ENCODE measurements around the gene ATXN1. TPM values are rescaled to one million over a fixed set of nuclear protein-coding genes. Genes with fewer than 3 reads are reported as not detected.
"Not testable (repeated sequence)": the region's sequence is repeated elsewhere in the genome, so short reads cannot be mapped to it uniquely, and the experiment has no call there.

Gene ATXN1
- total and polyA plus RNA-seq, 7 experiments from 2014 or later, result 1.5 to 82.7 (median 42.4) TPM

GRCh38 chr6:16704401-16705045 is 56.7 kb downstream of the ATXN1 start:
- intact Hi-C loops (cut with micrococcal nuclease), result loop anchor here in 1 of 2 donors (5.0 kb wide), 1 partner anchor 382 kb away; no protein-coding TSS in a partner anchor
- H3K36me3 Mint-ChIP-seq, result peaks cover 0 to 18% (median 16%) of the 10 kb centered on the region in 5 donors
- ChIA-PET POLR2A (no interaction called here), CTCF (no interaction called here)
- H3K4me3 Mint-ChIP-seq, result peak overlapping the region; percentile 19 to 82 (median 58)
- ATAC-seq (peak; percentile 49), DNase-seq (peak in 1 of 9 donors; percentile 58)
- peaks cover 0 to 1% (median 0%) of the 10 kb centered on the region in 11 donors for H3K9me3 Mint-ChIP-seq
- Histone ChIP-seq H3K27me3 (ENCODE audit: control insufficient read depth in 2 of 2, insufficient read depth in 2 of 2, low read length in 2 of 2) (no peaks in the 10 kb centered on the region), H3K4me3 (ENCODE audit: low read length) (peak overlapping the region; percentile 21), H3K9me3 (ENCODE audit: control insufficient read depth in 2 of 3, low read length in 3 of 3) (no peaks in the 10 kb centered on the region), H3K36me3 (ENCODE audit: control insufficient read depth in 2 of 3, insufficient read depth in 3 of 3, low read length in 3 of 3) (no peaks in the 10 kb centered on the region), H3K4me1 (ENCODE audit: control insufficient read depth in 2 of 2, insufficient read depth in 2 of 2, low read length in 2 of 2) (peaks cover 10 to 48% of the 10 kb centered on the region in 2 donors), H3K27ac (ENCODE audit: low read depth, low read length) (no peak overlapping the region)
- peak overlapping the region in 3 of 9 donors; percentile 12 to 81 (median 65) for H3K27ac Mint-ChIP-seq
- no peaks in the 10 kb centered on the region for H3K27me3 Mint-ChIP-seq
- peaks cover 47 to 64% (median 57%) of the 10 kb centered on the region in 7 donors for H3K4me1 Mint-ChIP-seq

- H3K27me3 ChIP-seq (ENCODE audit: control insufficient read depth in 2 of 2, insufficient read depth in 2 of 2, low read length in 2 of 2); ATAC-seq; DNase-seq; POLR2A ChIA-PET; H3K36me3 ChIP-seq (ENCODE audit: control insufficient read depth in 2 of 3, insufficient read depth in 3 of 3, low read length in 3 of 3); H3K27ac Mint-ChIP-seq; H3K4me3 Mint-ChIP-seq; H3K27ac ChIP-seq (ENCODE audit: low read depth, low read length); CTCF ChIA-PET; H3K27me3 Mint-ChIP-seq; H3K4me3 ChIP-seq (ENCODE audit: low read length); H3K9me3 ChIP-seq (ENCODE audit: control insufficient read depth in 2 of 3, low read length in 3 of 3); H3K9me3 Mint-ChIP-seq: not testable (repeated sequence)
- intact Hi-C loops (cut with micrococcal nuclease), result loop anchor here in 1 of 2 donors (5.0 kb wide), 1 partner anchor 381 kb away; no protein-coding TSS in a partner anchor
- Mint-ChIP-seq H3K4me1 (peaks cover 52 to 79% (median 60%) of the 10 kb centered on the region in 7 donors), H3K36me3 (peaks cover 0 to 21% (median 16%) of the 10 kb centered on the region in 5 donors)
- peaks cover 10 to 61% of the 10 kb centered on the region in 2 donors for H3K4me1 ChIP-seq (ENCODE audit: control insufficient read depth in 2 of 2, insufficient read depth in 2 of 2, low read length in 2 of 2)
Observed at GRCh38 chr6:16702627-16703378, 58.5 kb downstream of the ATXN1 start.

- ChIA-PET CTCF (no interaction called here), POLR2A (no interaction called here)
- peak overlapping the region in 8 of 9 donors; percentile 0 to 89 (median 63) for H3K27ac Mint-ChIP-seq
- H3K4me3 Mint-ChIP-seq, result peak overlapping the region; percentile 45 to 87 (median 79)
- peaks cover 0 to 18% (median 5%) of the 10 kb centered on the region in 5 donors for H3K36me3 Mint-ChIP-seq
- DNase-seq, result no peak
- H3K36me3 ChIP-seq (ENCODE audit: control insufficient read depth in 2 of 3, insufficient read depth in 3 of 3, low read length in 3 of 3), result no peaks in the 10 kb centered on the region
- intact Hi-C loops (cut with micrococcal nuclease), result loop anchor here in 1 of 2 donors (1.0 to 5.0 kb wide), 5 partner anchors 10 to 379 kb away; partner anchors contain the start of gene ATXN1
- peak overlapping the region; percentile 23 for H3K27ac ChIP-seq (ENCODE audit: low read depth, low read length)
- H3K27me3 Mint-ChIP-seq, result no peaks in the 10 kb centered on the region
- no peaks in the 10 kb centered on the region for H3K27me3 ChIP-seq (ENCODE audit: control insufficient read depth in 2 of 2, insufficient read depth in 2 of 2, low read length in 2 of 2)
- H3K9me3 Mint-ChIP-seq, result peaks cover 0 to 1% (median 0%) of the 10 kb centered on the region in 11 donors
- H3K9me3 ChIP-seq (ENCODE audit: control insufficient read depth in 2 of 3, low read length in 3 of 3), result no peaks in the 10 kb centered on the region
- peak overlapping the region; percentile 44 for H3K4me3 ChIP-seq (ENCODE audit: low read length)
- peak; percentile 6 for ATAC-seq
- peaks cover 41 to 72% (median 47%) of the 10 kb centered on the region in 7 donors for H3K4me1 Mint-ChIP-seq
- H3K4me1 ChIP-seq (ENCODE audit: control insufficient read depth in 2 of 2, insufficient read depth in 2 of 2, low read length in 2 of 2), result peaks cover 10 to 59% of the 10 kb centered on the region in 2 donors
Observed at GRCh38 chr6:16700916-16701234, 60.4 kb downstream of the ATXN1 start.

GRCh38 chr6:16700202-16700915 is 60.9 kb downstream of the ATXN1 start:
- CTCF ChIA-PET, result no interaction called here
- Mint-ChIP-seq H3K36me3 (peaks cover 0 to 18% (median 5%) of the 10 kb centered on the region in 5 donors), H3K27me3 (no peaks in the 10 kb centered on the region), H3K9me3 (no peaks in the 10 kb centered on the region), H3K27ac (peak overlapping the region in 8 of 9 donors; percentile 0 to 89 (median 63)), H3K4me3 (peak overlapping the region; percentile 45 to 87 (median 79)), H3K4me1 (peaks cover 40 to 69% (median 42%) of the 10 kb centered on the region in 7 donors)
- intact Hi-C loops (cut with micrococcal nuclease), result loop anchor here in 1 of 2 donors (1.0 to 5.0 kb wide), 5 partner anchors 9 to 378 kb away; partner anchors contain the start of gene ATXN1
- Histone ChIP-seq H3K36me3 (ENCODE audit: control insufficient read depth in 2 of 3, insufficient read depth in 3 of 3, low read length in 3 of 3) (no peaks in the 10 kb centered on the region), H3K4me3 (ENCODE audit: low read length) (peak overlapping the region; percentile 44), H3K27ac (ENCODE audit: low read depth, low read length) (peak overlapping the region; percentile 23), H3K9me3 (ENCODE audit: control insufficient read depth in 2 of 3, low read length in 3 of 3) (no peaks in the 10 kb centered on the region), H3K27me3 (ENCODE audit: control insufficient read depth in 2 of 2, insufficient read depth in 2 of 2, low read length in 2 of 2) (no peaks in the 10 kb centered on the region), H3K4me1 (ENCODE audit: control insufficient read depth in 2 of 2, insufficient read depth in 2 of 2, low read length in 2 of 2) (peaks cover 10 to 57% of the 10 kb centered on the region in 2 donors)
- ATAC-seq, result peak; percentile 61
- DNase-seq, result peak in 6 of 9 donors; percentile 14 to 63 (median 20)
- POLR2A ChIA-PET, result no interaction called here

GRCh38 chr6:16698997-16699868 is 62.0 kb downstream of the ATXN1 start:
- Mint-ChIP-seq H3K9me3 (no peaks in the 10 kb centered on the region), H3K27me3 (no peaks in the 10 kb centered on the region), H3K4me3 (peak overlapping the region in 5 of 10 donors; percentile 9 to 87 (median 78)), H3K27ac (peak overlapping the region in 3 of 9 donors; percentile 64 to 89 (median 65)), H3K36me3 (peaks cover 0 to 24% (median 2%) of the 10 kb centered on the region in 5 donors), H3K4me1 (peaks cover 30 to 68% (median 35%) of the 10 kb centered on the region in 7 donors)
- CTCF ChIA-PET, result no interaction called here
- intact Hi-C loops (cut with micrococcal nuclease), result loop anchor here in 1 of 2 donors (2.0 to 5.0 kb wide), 2 partner anchors 14 to 33 kb away; no protein-coding TSS in a partner anchor
- no peak overlapping the region for H3K27ac ChIP-seq (ENCODE audit: low read depth, low read length)
- no peaks in the 10 kb centered on the region for H3K27me3 ChIP-seq (ENCODE audit: control insufficient read depth in 2 of 2, insufficient read depth in 2 of 2, low read length in 2 of 2)
- peaks cover 0 to 57% of the 10 kb centered on the region in 2 donors for H3K4me1 ChIP-seq (ENCODE audit: control insufficient read depth in 2 of 2, insufficient read depth in 2 of 2, low read length in 2 of 2)
- peak overlapping the region; percentile 44 for H3K4me3 ChIP-seq (ENCODE audit: low read length)
- POLR2A ChIA-PET, result interaction anchor here (0.6 kb wide), 1 partner anchor 14 kb away, joined by 3 read pairs; no protein-coding TSS in a partner anchor
- DNase-seq (no peak), ATAC-seq (peak; percentile 62)
- no peaks in the 10 kb centered on the region for H3K36me3 ChIP-seq (ENCODE audit: control insufficient read depth in 2 of 3, insufficient read depth in 3 of 3, low read length in 3 of 3)
- H3K9me3 ChIP-seq (ENCODE audit: control insufficient read depth in 2 of 3, low read length in 3 of 3), result no peaks in the 10 kb centered on the region
